GM18508 (cell line): Measurements from ENCODE around the gene ZMIZ1.

Experiments used
- ATAC-seq: cut with Tn5 transposase; IDR thresholded peaks from one replicate; pipeline ENCODE4 v1.9.1; 2021; ENCODE audit warnings: moderate number of reproducible peaks; ENCODE audit not compliant: insufficient read depth, unreplicated experiment

ZMIZ1 gene

DNA sequence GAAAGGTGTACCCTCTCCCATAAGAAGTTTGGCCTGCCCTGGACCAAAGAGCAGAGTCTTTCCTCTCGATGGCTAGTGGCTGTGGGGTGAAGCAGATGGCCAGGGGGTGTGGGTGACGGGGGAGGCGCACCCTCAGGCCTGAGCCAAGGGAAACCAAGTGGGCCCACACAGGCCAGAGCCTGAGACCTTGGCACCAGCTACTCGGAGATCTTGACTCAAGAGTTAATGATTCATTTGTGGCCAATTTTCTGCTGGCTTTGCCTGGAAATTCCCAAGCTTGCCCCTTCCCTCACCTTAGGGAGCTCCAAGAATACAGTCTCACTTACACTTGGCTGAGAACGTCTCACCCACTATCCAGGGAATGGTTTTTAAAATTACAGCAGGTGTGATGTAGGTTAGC is 42.7 kb downstream of the ZMIZ1 start:
- ATAC-seq, result no peak

DNA sequence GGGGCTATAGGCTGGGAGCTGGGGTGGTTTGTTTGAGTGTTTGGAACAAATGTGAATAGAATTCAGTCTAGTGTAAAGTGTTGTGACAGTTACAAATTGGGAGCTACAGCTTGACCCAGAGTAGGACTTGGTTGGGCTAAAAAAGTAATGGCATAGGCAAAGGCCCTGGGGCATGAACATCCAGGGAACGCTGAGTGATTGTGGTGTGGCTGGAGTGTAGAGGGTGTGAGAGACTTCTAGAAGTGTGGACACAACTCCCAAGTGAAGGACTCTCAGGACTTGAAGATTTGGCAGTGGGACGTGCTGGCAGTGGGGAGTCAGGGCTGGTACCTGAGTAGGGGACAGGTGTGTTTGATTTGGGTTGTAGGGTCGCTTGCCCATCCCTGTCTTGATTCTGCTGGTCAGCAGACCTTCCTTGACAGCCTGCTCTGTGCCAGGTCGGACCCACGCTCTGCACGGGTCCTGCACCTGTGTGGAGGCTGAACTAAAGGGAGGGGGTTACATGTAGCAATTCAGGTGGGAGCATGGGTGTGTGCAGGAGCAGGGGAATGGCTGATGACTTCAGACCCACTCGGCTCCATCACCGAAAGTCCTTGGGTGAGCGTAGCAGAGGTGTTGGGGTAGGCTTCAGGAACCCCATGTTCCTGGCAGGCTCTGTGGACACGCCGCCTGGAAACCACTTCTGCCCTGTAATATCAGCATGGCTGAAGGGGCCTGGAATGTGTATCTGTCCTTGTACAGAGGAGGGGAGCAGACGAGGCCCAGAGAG is 43.3 kb downstream of the ZMIZ1 start:
- no peak for ATAC-seq

DNA sequence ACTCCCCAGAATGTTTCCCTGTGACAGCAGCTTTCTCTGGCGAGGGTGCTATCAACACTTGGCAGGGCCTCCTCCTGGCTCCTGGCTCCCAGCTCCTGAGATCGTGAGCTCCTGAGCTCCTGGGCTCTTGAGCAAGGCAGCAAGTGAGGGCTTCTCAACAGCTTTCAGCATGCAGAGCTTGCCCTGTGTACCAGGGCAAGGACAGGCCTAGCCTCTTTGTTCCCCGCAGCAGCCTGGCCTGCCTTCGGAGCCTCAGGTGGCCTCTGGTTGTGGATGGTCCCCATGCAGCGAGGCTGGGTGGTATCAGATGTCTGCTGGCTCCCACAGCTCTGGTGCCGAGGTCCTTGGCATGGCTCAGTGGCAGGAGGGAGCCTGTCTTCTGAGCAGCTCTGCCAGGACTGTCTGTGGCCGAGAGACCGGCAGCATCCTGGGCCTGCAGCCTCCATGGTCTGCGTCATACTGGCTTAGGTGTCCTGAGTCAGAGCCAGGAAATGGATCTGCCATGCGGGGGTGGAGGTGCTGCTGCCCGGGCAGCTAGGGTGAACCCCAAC is 44.2 kb downstream of the ZMIZ1 start:
- ATAC-seq, result no peak

DNA sequence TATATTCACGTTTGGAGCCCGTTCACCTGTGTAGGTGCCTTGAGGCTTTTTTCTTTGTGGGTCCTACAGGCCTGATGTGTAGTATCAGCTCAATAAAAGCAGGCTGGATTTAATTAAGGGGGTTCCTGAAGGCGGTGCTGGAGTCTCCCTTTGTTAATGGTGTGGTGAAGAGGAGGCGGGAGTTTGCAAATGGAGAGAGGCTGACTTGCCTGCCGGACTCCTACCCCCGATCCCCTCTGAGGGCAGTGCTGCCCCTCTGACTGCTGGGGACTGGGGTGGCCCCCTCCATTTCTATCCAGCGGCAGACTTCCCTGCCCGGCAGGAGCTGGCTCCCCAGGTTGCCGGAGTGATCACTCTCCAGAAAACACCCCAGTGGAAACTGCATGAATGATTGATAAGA is 45.1 kb downstream of the ZMIZ1 start:
- ATAC-seq, result no peak

DNA sequence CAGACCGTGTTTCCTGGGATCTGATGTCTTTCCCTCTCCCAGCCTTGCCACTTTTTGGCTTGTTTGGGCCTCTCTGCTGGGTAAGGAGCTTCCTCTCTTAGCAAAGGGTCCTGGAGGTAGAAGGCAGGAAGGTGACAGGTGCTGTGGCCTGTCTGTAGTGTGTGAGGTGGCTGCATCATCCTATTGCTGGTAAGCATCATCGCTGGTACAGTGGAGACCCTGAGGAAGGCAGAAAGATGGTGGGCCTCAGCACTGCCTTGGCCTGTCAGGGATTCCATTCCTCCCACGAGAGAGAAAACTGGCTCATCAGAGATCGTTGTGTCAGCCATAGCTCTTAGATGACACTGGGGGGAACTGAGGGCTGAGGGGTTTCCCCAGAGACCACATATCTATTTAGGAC is 46.5 kb downstream of the ZMIZ1 start:
- ATAC-seq, result no peak

DNA sequence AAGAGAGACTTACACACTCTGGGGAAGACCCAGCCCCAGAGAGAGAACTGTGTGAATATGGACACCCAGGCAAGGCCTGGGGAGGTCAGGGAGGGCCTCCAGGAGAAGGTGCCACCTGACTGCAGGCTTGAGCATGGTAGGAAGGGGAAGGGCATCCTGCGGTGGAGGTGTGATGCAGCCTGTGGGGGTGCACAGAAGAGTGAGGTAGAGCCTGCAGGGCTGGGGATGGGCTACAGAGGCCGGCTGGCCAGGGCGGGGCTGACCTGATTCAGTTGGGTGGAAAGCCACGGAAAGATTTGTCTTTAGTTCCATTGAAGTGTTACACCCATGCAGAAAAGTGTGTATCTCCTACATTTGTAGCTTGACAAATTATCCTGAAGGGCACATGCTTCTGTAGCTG is 47.6 kb downstream of the ZMIZ1 start:
- ATAC-seq, result no peak

DNA sequence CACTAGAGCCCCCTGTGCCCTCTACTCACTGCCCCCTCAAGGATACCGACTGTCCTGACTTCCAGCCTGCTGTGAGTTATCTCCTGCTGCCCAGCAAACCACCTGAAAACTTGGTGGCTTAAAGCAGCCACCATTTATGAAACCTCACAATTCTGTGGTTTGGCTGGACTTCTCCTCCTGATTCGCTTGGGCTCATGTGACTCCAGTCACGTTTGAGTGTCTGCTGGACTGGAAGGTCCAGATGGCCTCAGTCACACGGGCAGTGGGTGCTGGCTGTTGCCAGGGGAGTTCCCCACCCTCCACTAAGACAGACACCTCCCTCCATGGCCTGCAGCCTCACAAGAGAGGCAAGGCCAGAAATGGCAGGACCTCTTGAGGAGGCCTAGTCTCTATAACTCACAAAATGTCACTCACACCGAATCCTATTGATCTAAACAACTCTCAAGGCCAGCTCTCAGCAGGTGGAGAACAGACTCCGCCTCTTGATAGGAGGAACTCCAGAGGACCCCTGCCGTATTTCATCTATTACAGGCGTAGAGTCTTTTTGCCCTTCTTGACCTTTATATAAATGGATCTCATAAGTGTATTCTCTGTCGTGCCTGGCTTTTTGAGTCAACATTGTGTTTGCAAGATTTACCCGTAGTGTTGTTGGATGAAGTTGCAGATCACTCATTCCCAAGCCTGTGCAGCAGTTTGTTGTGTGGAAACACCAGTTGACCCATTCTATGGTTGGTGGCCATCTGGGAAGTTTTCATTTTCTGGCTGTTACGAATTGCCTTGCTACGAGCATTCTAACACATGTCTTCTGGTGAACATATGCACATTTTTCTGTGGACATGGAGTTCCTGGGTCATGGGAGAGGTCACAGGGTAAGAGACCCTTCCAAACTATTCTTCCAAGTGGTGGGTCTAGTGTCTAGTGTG is 48.3 kb downstream of the ZMIZ1 start:
- peak; percentile 76 for ATAC-seq

DNA sequence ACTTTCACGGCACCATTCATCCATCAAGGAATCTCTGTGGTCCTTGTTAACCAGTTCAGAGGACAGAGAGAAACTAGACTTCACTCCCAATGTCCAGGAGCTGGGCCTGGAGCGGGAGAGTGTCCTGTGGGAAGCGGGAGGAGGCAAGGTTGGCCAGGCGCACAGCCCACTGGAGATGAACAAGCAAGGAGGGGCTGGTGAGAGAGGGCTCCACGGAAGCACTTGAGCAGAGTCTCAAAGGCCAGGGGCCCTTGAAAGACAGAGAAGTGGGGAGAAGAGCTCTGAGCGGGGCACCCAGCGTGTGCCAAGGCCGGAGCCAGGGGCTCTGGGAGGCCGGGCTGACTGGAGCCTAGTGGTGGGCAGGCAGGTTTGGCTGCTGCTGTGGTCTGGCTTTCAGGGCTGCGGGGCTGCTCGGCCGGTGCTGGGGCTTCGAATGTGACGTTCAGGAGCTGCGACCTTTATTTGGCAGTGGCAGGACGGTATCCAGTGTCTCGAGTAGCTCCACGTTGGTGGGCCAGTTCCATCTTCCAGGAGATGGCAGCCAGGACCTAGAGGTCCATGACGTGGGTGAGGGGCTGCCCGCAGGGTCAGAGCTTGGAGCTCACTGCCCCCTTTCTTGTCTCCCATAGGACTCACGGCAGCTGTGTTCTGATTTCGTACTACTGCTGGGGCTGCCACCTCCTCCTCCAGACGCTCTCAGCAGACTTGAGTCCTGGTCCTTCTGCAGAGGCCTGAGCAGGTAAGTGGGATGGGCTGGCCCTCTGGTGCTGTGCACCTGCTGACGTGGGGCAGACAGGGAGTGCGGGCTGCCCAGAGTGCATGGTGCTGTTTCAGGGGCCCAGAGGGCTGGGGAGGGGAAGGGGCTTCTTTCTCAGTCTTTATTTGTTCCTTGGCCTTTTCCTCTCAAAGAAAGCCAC is 49.8 kb downstream of the ZMIZ1 start:
- no peak for ATAC-seq

DNA sequence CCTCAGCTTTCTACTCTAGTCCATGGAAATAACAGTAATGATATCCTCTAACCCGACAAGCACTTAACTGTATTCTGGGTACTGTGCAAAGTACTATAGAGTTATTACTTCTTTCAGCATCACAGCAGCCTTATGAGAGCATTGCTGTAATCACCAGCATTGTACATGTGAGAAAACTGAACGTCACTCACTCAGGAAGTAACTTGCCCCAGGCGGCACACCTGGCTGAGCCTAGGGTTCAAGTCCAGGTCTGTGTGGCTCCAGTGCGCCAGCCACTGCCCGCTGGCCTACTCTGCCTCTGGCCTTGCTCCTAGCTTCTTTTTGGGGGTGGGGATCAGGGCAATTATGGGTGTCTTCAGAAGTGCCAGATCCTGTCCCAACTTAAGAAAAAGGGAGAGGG is 50.5 kb downstream of the ZMIZ1 start:
- ATAC-seq, result no peak

DNA sequence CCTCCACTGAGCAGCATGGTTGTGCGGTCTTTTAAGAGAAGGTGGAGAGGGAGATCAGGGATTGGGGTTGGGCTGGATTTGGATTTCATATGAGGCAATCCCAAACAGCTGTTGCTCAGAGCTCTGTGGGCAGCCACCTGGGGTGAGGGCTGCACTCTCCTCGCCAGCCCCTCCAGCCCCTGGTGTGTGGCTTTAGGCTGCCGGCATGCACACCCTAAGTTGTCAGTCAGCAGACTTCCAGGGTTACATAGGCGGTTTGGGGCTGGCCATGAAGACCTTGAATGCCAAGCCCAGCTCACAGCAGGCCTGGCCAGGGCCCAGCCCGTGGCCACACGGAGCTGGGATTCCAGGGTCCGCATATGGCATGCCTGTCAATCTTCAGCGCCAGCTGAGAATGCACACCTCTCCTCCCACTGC is 54.8 kb downstream of the ZMIZ1 start:
- no peak for ATAC-seq

DNA sequence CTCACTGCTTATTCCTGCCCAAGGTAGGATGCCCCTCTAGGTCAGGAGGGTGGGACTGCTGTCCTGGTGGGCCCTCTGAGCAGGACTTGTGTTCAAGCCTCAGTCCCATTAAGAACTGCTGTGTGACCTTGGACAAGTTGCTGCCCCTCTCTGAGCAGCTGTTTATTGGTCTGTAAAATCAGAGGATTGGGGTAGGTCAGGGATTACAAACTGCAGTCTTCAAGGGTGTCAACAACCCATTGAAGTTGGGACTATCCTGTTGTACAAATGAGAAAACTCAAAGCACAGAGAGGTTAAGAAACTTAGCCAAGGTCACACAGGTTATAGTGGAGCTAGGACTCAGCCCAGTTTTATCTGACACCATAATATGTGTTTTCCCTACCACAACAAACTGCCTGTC is 55.3 kb downstream of the ZMIZ1 start:
- ATAC-seq, result no peak

DNA sequence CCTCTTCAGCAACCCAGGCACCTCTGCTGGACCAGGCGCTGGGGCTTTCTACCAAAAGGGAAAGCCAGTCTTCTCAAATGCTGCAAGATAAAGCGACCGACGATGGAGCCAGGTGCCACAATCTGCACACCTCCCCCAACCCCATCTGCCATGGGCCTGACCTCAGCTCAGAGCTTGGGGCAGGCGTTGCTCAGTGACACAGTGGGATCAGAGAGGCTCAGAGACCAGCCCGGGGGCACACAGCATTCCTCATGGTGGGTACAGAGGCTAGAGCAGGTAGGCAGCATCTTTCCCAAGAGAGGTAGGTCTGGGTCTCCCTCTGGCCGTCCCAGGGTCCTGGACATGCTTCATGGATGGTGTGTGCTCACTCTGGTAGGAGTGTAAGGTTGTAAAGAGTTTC is 56.3 kb downstream of the ZMIZ1 start:
- ATAC-seq, result no peak

DNA sequence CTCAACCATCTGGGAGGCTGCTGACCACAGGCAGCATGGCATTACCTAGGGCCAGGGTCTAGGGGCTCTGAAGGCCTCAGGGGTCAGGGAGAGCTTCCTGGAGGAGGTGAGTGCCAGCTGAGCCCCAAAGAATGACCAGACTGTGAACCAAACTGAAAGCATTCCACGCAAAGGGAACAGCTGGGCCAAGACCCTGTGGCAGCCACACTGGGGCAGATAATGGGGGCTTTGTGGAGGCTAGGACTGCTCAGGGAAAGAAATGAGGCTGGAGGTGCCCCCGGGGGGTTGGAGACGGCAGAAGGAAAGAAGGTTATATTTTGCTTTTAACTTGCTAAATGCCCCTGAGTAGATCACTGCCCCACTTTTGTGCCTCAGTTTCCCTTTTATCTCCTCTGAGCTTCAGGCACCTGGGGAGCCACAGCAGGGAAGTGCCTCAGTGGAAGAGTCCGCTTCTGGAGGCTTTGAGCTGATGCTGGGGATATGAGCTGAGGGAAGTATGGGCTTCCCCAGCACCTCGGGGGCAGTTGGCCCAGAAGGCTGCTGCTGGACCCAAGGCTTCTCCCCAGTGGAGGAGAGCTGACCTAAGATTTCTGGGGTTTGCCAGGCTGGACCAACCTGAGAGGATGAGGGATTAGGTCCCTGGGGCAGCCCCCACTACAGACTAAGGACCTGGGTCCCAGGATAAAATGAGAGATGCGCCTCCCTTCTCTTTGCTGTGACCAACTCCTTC is 57.8 kb downstream of the ZMIZ1 start:
- no peak for ATAC-seq

DNA sequence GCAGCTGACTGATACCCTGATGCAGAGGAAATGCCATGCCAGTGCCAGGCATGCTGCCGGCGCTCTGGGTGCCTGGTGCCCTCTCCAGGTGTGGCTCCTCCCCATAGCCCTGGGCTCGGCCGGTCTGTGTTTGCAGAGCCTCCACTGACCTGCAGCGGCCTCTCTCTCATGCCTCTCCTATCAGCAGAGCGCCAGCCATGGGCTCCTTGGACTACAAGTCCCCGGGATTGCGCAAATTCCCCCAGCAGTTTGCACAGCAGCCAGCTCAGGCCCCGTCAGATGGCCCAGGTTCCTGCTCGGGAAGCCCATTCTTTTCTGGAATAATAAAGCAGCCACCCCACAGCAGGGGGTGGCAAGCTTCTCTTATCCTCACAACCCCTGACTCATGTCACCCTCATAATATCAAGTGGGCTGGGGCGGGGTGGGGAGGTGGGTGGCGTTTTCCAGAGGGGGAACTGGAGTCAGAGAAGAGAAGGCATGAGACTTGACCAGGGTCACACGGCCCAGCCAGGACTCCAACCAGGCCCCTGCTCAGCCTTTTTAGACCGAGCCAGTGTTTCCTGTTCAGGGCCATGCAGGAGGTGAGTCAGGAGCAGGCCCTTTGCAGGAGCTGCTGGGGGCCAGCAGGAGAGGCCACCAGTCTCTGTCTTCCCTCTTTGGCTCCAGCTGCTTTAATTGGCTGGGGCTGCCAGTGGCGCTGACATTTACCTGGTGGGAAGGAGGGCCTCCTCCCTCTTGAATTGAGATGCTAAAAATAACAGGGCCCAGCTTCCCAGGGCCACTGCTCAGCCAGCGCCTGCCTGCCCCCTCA is 58.6 kb downstream of the ZMIZ1 start:
- no peak for ATAC-seq

DNA sequence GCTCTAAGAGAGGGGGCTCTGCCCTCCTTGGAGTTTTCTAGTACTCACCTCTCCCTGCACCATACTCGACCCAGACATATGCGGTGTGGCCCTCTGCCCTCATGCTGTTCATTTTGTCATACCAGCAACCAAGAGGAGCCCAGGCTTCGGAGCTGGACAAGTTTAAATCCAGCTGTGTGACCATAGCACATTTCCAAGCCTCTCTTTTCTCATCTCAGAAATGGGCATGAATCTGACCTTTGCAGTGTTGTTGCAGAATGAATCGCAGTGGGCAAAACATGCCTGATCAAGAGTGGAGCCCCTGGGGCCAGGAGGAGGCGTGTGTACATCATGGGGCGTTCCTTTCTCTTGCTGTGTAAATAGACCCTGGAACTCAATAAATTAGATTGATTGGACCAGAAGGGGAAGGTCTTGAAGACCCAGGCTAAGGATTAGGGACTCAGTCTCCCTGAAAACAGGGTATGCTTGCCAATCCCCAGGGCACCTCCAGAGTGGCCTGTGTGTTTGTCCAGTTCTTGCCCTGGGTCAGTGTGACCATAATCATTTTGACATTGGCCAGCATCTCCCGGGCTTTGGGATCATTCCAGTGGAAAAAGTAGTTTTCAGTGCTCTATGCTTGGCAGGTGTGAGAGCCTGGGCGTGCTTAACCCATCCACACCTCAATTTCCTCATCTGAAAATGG is 59.6 kb downstream of the ZMIZ1 start:
- ATAC-seq, result no peak

DNA sequence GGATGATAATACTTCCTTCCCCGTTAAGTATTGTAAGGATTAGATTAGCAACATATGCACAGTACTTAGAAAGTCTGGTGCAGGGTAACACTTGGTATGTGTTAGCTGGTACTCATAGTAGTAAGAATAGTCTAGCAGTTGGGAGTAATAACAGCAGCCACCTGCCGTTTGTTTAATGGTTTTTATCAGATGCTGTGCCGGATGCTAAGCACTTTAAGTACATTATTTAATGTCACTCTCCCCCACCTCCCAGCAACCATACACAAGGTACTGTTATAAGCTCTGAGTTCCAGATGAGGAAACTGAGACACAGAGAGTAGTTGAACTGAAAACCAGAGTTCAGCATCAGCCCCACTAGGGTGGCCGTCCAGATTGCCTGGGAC is 60.1 kb downstream of the ZMIZ1 start:
- no peak for ATAC-seq

DNA sequence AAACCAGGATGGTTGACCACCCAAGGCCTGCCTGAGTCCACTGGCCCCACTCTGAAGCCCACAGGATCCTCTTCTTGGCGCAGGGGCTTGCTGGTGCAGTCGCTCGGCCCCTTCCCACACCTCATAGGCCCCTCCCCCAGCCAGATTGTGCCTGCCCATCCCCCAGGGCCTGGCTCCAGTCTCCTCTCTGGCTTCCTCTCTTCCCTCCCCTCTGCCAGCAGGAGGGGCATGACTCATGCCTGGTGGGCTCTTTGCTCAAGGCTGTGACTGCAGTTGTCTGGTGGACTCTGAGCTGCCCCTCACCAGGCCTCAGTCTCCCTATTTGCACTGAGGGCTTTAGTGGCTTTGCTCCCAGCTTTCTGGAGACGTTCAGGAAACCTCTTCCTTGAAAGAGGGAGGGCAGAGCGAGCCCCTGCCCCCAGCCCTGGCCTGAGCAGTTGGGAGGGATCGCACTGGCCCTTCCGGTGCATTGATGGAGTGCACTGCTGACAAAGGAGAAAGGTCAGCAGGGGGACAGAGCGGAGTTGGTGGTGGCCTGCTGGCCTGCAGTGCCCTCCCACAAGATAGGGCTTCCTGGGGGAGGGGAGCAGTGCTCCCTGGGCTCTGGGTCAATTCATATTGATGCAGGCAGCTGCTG is 60.7 kb downstream of the ZMIZ1 start:
- no peak for ATAC-seq

DNA sequence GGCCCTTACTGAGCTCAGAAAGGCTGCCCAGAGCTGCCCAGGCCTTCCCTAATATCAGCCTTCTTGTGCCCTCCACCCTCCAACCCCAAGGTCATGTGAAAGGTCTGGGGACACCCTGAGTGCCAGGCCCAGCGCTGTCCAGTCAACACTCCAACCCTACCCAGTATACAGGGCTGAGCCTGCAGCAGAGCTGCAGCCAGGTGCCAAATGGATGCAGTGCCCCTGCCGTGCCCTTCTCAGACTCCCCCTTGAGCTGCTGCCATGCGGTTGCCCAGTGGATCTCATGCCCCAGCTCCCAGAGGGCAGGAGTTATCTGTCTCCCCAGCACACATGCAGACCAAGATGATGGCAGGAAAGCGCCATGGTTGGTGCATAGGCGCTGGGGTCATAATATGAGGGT is 61.5 kb downstream of the ZMIZ1 start:
- no peak for ATAC-seq
